Gastroesophageal sphincter (tissue), 4 donors: ENCODE data around the gene AGAP2. TPM values are rescaled to one million over a fixed set of nuclear protein-coding genes. Genes with fewer than 3 reads are reported as not detected.

Source experiments
- ATAC-seq: fragments of 150-250 bp; one replicate; pipeline ENCODE4 v1.9.1; 2016; ENCODE audit warnings: mild to moderate bottlenecking, moderate library complexity
- H3K27ac ChIP-seq, 4 donors: fragments of 200-600 bp; sonication (generic) in 3 of 4; 1 replicate in 3 of 4; 2 replicates in 1 of 4; pipeline ENCODE4 v1.5.1; 2016 to 2019
- H3K27me3 ChIP-seq: fragments of 200-600 bp; sonication (generic); one replicate; pipeline ENCODE4 v1.5.1; 2019
- H3K36me3 ChIP-seq, 2 donors: fragments of 200-600 bp; sonication (generic); one replicate each; pipeline ENCODE4 v1.5.1; 2019; ENCODE audit warnings: control low read depth in 1 of 2
- H3K4me1 ChIP-seq, 3 donors: fragments of 200-600 bp; sonication (generic); 1 replicate in 2 of 3; 2 replicates in 1 of 3; pipeline ENCODE4 v1.5.1; 2016 to 2019; ENCODE audit warnings: control low read depth in 2 of 3
- H3K4me3 ChIP-seq, 2 donors: fragments of 200-600 bp; sonication (generic); one replicate each; pipeline ENCODE4 v1.5.1; 2019; ENCODE audit warnings: mild to moderate bottlenecking in 1 of 2, moderate library complexity in 1 of 2
- H3K9me3 ChIP-seq, 3 donors: fragments of 200-600 bp; sonication (generic); one replicate each; pipeline ENCODE4 v1.5.1; 2017 to 2019; ENCODE audit warnings: control low read depth in 2 of 3
- CTCF ChIP-seq, 4 experiments: fragments of 200-600 bp in 2 of 4; fragments of 450-650 bp in 2 of 4; sonication (generic) in 1 of 4; IDR thresholded peaks; one replicate each; pipeline ENCODE4 v1.5.1; 2017 to 2019; ENCODE audit warnings: antibody characterized with exemption in 4 of 4, mild to moderate bottlenecking in 2 of 4, moderate library complexity in 2 of 4
- EP300 ChIP-seq: sonication (generic); formaldehyde crosslinking; IDR thresholded peaks from one replicate; pipeline ENCODE4 v1.6.1; 2017; ENCODE audit warnings: antibody characterized with exemption, mild to moderate bottlenecking
- POLR2A ChIP-seq, 2 donors: fragments of 450-650 bp; IDR thresholded peaks; one replicate each; pipeline ENCODE4 v1.6.1; 2017; ENCODE audit warnings: antibody characterized with exemption in 2 of 2, mild to moderate bottlenecking in 2 of 2, moderate library complexity in 1 of 2
- POLR2AphosphoS5 ChIP-seq: sonication (generic); formaldehyde crosslinking; IDR thresholded peaks from one replicate; pipeline ENCODE4 v1.6.1; 2017; ENCODE audit warnings: antibody characterized with exemption
- WGBS, 2 donors: methylation state at CpG; one replicate each; pipeline ENCODE4 v1.1.5; 2018; ENCODE audit warnings: low coverage in 1 of 2; 5-methylcytosine and 5-hydroxymethylcytosine counted together
- total RNA-seq, 4 donors: library from RNA; depleted of rRNA; stranded (reverse); fragments of >200 nt; gene quantifications; one replicate each; pipeline ENCODE4 v1.1.0, GENCODE V29; 2016

The AGAP2 gene
- total RNA-seq, 4 donors from 2014 or later = 1.6 to 4.2 (median 3.3) TPM

GRCh38 chr12:57782243-57782607 lies 43.7 kb upstream of the AGAP2 start:
- peak overlapping the region in 1 of 2 donors; percentile 95 for H3K4me3 ChIP-seq
- no peaks in the 10 kb centered on the region for H3K9me3 ChIP-seq
- H3K27me3 ChIP-seq = no peaks in the 10 kb centered on the region
- no peak for TF ChIP-seq POLR2A (IDR thresholded peaks at IDR 0.05)
- TF ChIP-seq POLR2AphosphoS5 = no peak
- no peak for TF ChIP-seq EP300
- TF ChIP-seq CTCF (IDR thresholded peaks at IDR 0.05) = no peak
- 21 to 23% methylated on average over 4 of the region's 4 CpGs for WGBS, 2 donors
- peaks cover 0 to 55% of the 10 kb centered on the region in 2 donors for H3K36me3 ChIP-seq
- peak overlapping the region in 3 of 4 donors; percentile 79 to 86 (median 82) for H3K27ac ChIP-seq
- ATAC-seq = peak; percentile 13
- H3K4me1 ChIP-seq = peaks cover 3 to 22% (median 6%) of the 10 kb centered on the region in 3 donors

GRCh38 chr12:57781801-57782200 lies 43.3 kb upstream of the AGAP2 start:
- ATAC-seq = no peak
- WGBS, 2 donors = 59 to 69% methylated on average over 2 of the region's 2 CpGs
- Histone ChIP-seq H3K27me3 (no peaks in the 10 kb centered on the region), H3K27ac (peak overlapping the region in 1 of 4 donors; percentile 79), H3K9me3 (no peaks in the 10 kb centered on the region), H3K36me3 (peaks cover 0 to 51% of the 10 kb centered on the region in 2 donors), H3K4me1 (peaks cover 3 to 22% (median 6%) of the 10 kb centered on the region in 3 donors), H3K4me3 (no peak overlapping the region)
- no peak for TF ChIP-seq POLR2AphosphoS5
- TF ChIP-seq EP300 = no peak
- no peak for TF ChIP-seq POLR2A (IDR thresholded peaks at IDR 0.05)
- TF ChIP-seq CTCF (IDR thresholded peaks at IDR 0.05) = no peak

GRCh38 chr12:57781244-57781643 lies 42.7 kb upstream of the AGAP2 start:
- no peak for TF ChIP-seq EP300
- no peak for TF ChIP-seq POLR2A (IDR thresholded peaks at IDR 0.05)
- TF ChIP-seq CTCF (IDR thresholded peaks at IDR 0.05) = no peak
- TF ChIP-seq POLR2AphosphoS5 = no peak
- no peak overlapping the region for H3K4me3 ChIP-seq
- ATAC-seq = no peak
- H3K9me3 ChIP-seq = no peaks in the 10 kb centered on the region
- peaks cover 3 to 22% (median 6%) of the 10 kb centered on the region in 3 donors for H3K4me1 ChIP-seq
- H3K36me3 ChIP-seq = peaks cover 0 to 48% of the 10 kb centered on the region in 2 donors
- no peak overlapping the region for H3K27ac ChIP-seq
- WGBS, 2 donors = 90 to 93% methylated on average over 3 of the region's 3 CpGs
- no peaks in the 10 kb centered on the region for H3K27me3 ChIP-seq

GRCh38 chr12:57780284-57780897 lies 41.8 kb upstream of the AGAP2 start:
- WGBS, 2 donors = 83% methylated on average over 1 of the region's 4 CpGs; no CpG with 5 or more reads in 1 of the 2 donors
- Histone ChIP-seq H3K4me3 (no peak overlapping the region), H3K27me3 (no peaks in the 10 kb centered on the region), H3K36me3 (peaks cover 0 to 48% of the 10 kb centered on the region in 2 donors), H3K27ac (no peak overlapping the region), H3K4me1 (peaks cover 3 to 22% (median 6%) of the 10 kb centered on the region in 3 donors), H3K9me3 (no peaks in the 10 kb centered on the region)
- no peak for ATAC-seq
- TF ChIP-seq CTCF (IDR thresholded peaks at IDR 0.05) = no peak
- TF ChIP-seq POLR2AphosphoS5 = no peak
- TF ChIP-seq POLR2A (IDR thresholded peaks at IDR 0.05) = no peak
- no peak for TF ChIP-seq EP300

GRCh38 chr12:57779736-57780135 lies 41.2 kb upstream of the AGAP2 start:
- peaks cover 3 to 19% (median 6%) of the 10 kb centered on the region in 3 donors for H3K4me1 ChIP-seq
- WGBS, 2 donors = 13 to 20% methylated on average over 1 of the region's 1 CpG
- H3K27ac ChIP-seq = no peak overlapping the region
- ATAC-seq = no peak
- no peak for TF ChIP-seq POLR2AphosphoS5
- TF ChIP-seq EP300 = no peak
- no peak for TF ChIP-seq POLR2A (IDR thresholded peaks at IDR 0.05)
- no peak for TF ChIP-seq CTCF (IDR thresholded peaks at IDR 0.05)
- H3K27me3 ChIP-seq = no peaks in the 10 kb centered on the region
- H3K4me3 ChIP-seq = no peak overlapping the region
- peaks cover 0 to 49% of the 10 kb centered on the region in 2 donors for H3K36me3 ChIP-seq
- H3K9me3 ChIP-seq = no peaks in the 10 kb centered on the region
